ENCODE data around the gene GDF9. TPM values are rescaled to one million over a fixed set of nuclear protein-coding genes. Genes with fewer than 3 reads are reported as not detected.

The GDF9 gene
- total RNA-seq, 1 experiment from 2014 or later: 0.51 TPM

GRCh38 chr5:132815454-132815853 is 50.8 kb downstream of the GDF9 start:
- ChIA-PET POLR2A (interaction anchor here (0.6 to 1.3 kb wide), 4 partner anchors 15 to 58 kb away, joined by 3 to 5 read pairs (median 3); partner anchors contain the start of genes GDF9 and UQCRQ), CTCF (interaction anchor here (0.7 to 1.6 kb wide), 3 partner anchors 14 to 289 kb away, joined by 4 to 11 read pairs (median 4); no protein-coding TSS in a partner anchor)
- intact Hi-C loops (cut with micrococcal nuclease): no loop called here
- H3K27me3 Mint-ChIP-seq (ENCODE audit: insufficient read depth, unreplicated experiment): peaks cover 26% of the 10 kb centered on the region
- H3K36me3 Mint-ChIP-seq (ENCODE audit: insufficient read depth, unreplicated experiment): peaks cover 12% of the 10 kb centered on the region
- no peak overlapping the region for H3K27ac Mint-ChIP-seq (ENCODE audit: low read depth, unreplicated experiment)
- BruUV-seq (replicated peaks): no TSS peak
- peak; percentile 35 for DNase-seq (ENCODE audit: unreplicated experiment)
- TF ChIP-seq CTCF (IDR thresholded peaks at IDR 0.05; ENCODE audit: unreplicated experiment): no peak
- H3K4me1 Mint-ChIP-seq (ENCODE audit: insufficient read depth, unreplicated experiment): peaks cover 10% of the 10 kb centered on the region
- peak overlapping the region; percentile 43 for H3K4me3 Mint-ChIP-seq (ENCODE audit: unreplicated experiment)
- no peaks in the 10 kb centered on the region for H3K9me3 Mint-ChIP-seq (ENCODE audit: unreplicated experiment)

GRCh38 chr5:132814503-132815294 is 51.6 kb downstream of the GDF9 start:
- CTCF ChIA-PET: interaction anchor here (0.6 to 1.6 kb wide), 4 partner anchors 14 to 288 kb away, joined by 3 to 11 read pairs (median 4); no protein-coding TSS in a partner anchor
- H3K9me3 Mint-ChIP-seq (ENCODE audit: unreplicated experiment): no peaks in the 10 kb centered on the region
- peaks cover 6% of the 10 kb centered on the region for H3K36me3 Mint-ChIP-seq (ENCODE audit: insufficient read depth, unreplicated experiment)
- intact Hi-C loops (cut with micrococcal nuclease): no loop called here
- peak overlapping the region; percentile 43 for H3K4me3 Mint-ChIP-seq (ENCODE audit: unreplicated experiment)
- TF ChIP-seq CTCF (IDR thresholded peaks at IDR 0.05; ENCODE audit: unreplicated experiment): no peak
- DNase-seq (ENCODE audit: unreplicated experiment): no peak
- POLR2A ChIA-PET: interaction anchor here (0.6 to 1.3 kb wide), 5 partner anchors 14 to 58 kb away, joined by 3 to 5 read pairs (median 3); partner anchors contain the start of genes GDF9, SHROOM1 and UQCRQ
- H3K27ac Mint-ChIP-seq (ENCODE audit: low read depth, unreplicated experiment): no peak overlapping the region
- H3K27me3 Mint-ChIP-seq (ENCODE audit: insufficient read depth, unreplicated experiment): peaks cover 30% of the 10 kb centered on the region
- H3K4me1 Mint-ChIP-seq (ENCODE audit: insufficient read depth, unreplicated experiment): peaks cover 4% of the 10 kb centered on the region
- BruUV-seq (replicated peaks): no TSS peak

DNA sequence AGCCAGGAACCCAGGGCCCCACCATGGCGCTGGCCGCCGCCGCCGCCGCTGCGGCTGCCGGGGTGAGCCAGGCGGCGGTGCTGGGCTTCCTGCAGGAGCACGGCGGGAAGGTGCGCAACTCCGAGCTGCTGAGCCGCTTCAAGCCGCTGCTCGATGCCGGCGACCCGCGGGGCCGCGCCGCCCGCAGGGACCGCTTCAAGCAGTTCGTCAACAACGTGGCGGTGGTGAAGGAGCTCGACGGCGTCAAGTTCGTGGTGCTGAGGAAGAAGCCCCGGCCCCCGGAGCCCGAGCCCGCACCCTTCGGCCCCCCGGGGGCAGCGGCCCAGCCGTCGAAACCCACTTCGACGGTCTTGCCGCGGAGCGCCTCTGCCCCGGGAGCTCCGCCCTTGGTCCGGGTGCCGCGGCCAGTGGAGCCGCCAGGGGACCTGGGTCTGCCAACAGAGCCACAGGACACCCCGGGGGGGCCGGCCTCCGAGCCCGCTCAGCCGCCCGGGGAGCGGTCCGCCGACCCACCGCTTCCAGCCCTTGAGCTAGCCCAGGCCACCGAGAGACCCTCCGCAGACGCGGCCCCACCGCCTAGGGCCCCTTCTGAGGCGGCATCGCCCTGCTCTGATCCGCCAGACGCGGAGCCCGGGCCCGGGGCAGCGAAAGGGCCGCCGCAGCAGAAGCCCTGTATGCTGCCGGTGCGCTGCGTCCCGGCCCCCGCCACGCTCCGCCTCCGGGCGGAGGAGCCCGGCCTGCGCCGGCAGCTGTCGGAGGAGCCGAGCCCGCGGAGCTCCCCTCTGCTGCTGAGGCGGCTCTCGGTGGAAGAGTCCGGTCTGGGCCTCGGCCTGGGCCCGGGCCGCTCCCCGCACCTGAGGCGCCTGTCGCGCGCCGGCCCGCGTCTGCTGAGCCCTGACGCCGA is 52.4 kb downstream of the GDF9 start:
- Mint-ChIP-seq H3K27ac (ENCODE audit: low read depth, unreplicated experiment) (no peak overlapping the region), H3K9me3 (ENCODE audit: unreplicated experiment) (no peaks in the 10 kb centered on the region), H3K4me3 (ENCODE audit: unreplicated experiment) (no peak overlapping the region), H3K27me3 (ENCODE audit: insufficient read depth, unreplicated experiment) (peaks cover 30% of the 10 kb centered on the region), H3K4me1 (ENCODE audit: insufficient read depth, unreplicated experiment) (peaks cover 4% of the 10 kb centered on the region), H3K36me3 (ENCODE audit: insufficient read depth, unreplicated experiment) (no peaks in the 10 kb centered on the region)
- ChIA-PET CTCF (interaction anchor here (0.6 to 1.2 kb wide), 4 partner anchors 12 to 52 kb away, joined by 3 to 4 read pairs (median 4); no protein-coding TSS in a partner anchor), POLR2A (interaction anchor here (0.7 to 1.4 kb wide), 4 partner anchors 16 to 76 kb away, joined by 3 to 7 read pairs (median 3); partner anchors contain the start of genes GDF9, KIF3A, SHROOM1 and UQCRQ)
- DNase-seq (ENCODE audit: unreplicated experiment): no peak
- intact Hi-C loops (cut with micrococcal nuclease): no loop called here
- TF ChIP-seq CTCF (IDR thresholded peaks at IDR 0.05; ENCODE audit: unreplicated experiment): no peak
- no TSS peak for BruUV-seq (replicated peaks)

Measured in MCF 10A (cell line).